GM12878 (cell line): ENCODE results near the gene LPGAT1. TPM values are rescaled to one million over a fixed set of nuclear protein-coding genes. Genes with fewer than 3 reads are reported as not detected.

Experiments
- ATAC-seq: fragments of 200-7000 bp; cut with Tn5 transposase; 3 replicates; pipeline ENCODE4 v1.9.1; 2020; ENCODE audit warnings: mild to moderate bottlenecking, moderate library complexity
- BruUV-seq: library from RNA; stranded (reverse); fragments of 400-500 nt; replicated peaks from 2 replicates; lab custom pipeline; 2021; lab: Mats Ljungman, UMichigan
- CTCF ChIA-PET: fragments of 300-600 bp; sonication (Branson Sonifier 250); formaldehyde crosslinking; extraction: SDS; loops from one replicate; lab custom pipeline; 2021; ENCODE audit warnings: inconsistent platforms; lab: Yijun Ruan, JAX
- POLR2A ChIA-PET: fragments of 350-600 bp; formaldehyde crosslinking; extraction: SDS; loops from one replicate; lab custom pipeline; 2021; ENCODE audit warnings: inconsistent platforms; lab: Charles Lee
- RAD21 ChIA-PET: fragments of 300-600 bp; sonication (Branson Sonifier 250); formaldehyde crosslinking; loops from one replicate; lab custom pipeline; 2023; ENCODE audit warnings: antibody characterized with exemption; ENCODE audit not compliant: unreplicated experiment; lab: Charles Lee
- SMC1A ChIA-PET: fragments of 300-600 bp; sonication (Branson Sonifier 250); formaldehyde crosslinking; loops from one replicate; lab custom pipeline; 2023; ENCODE audit not compliant: unreplicated experiment, uncharacterized antibody; lab: Charles Lee
- DNase-seq: peaks from one replicate; pipeline ENCODE4 v3.0.0-alpha.2; 2011; ENCODE audit warnings: low read depth, low spot score
- FAIRE-seq: peaks from 3 replicates; lab custom pipeline; 2011; peaks lifted over from hg19 to GRCh38; lab: Jason Lieb, UNC
- H2AFZ ChIP-seq: 2 replicates; pipeline ENCODE4 v1.6.0; 2011; ENCODE audit warnings: low read depth, low read length, control low read depth; ENCODE audit not compliant: control insufficient read depth
- H3K27ac ChIP-seq: 2 replicates; pipeline ENCODE4 v1.5.1; 2011; ENCODE audit warnings: control low read depth; ENCODE audit not compliant: control insufficient read depth, insufficient read depth
- H3K27me3 ChIP-seq, 2 experiments: replicated peaks in 1 of 2; 2 replicates each; pipeline versions ENCODE4 v1.6.0 to v1.6.1; 2011; ENCODE audit warnings: low read length in 1 of 2; ENCODE audit not compliant: control insufficient read depth in 2 of 2, insufficient read depth in 2 of 2
- H3K36me3 ChIP-seq, 2 experiments: 2 replicates each; pipeline ENCODE4 v1.5.1; 2011; ENCODE audit warnings: low read length in 1 of 2; ENCODE audit not compliant: control insufficient read depth in 2 of 2, insufficient read depth in 2 of 2
- H3K4me1 ChIP-seq: 2 replicates; pipeline ENCODE4 v1.6.1; 2011; ENCODE audit warnings: mild to moderate bottlenecking, low read length, moderate library complexity, mixed read lengths; ENCODE audit not compliant: control insufficient read depth, insufficient read depth
- H3K4me2 ChIP-seq: 2 replicates; pipeline ENCODE4 v1.6.0; 2011; ENCODE audit warnings: control low read depth; ENCODE audit not compliant: control insufficient read depth, insufficient read depth
- H3K4me3 ChIP-seq: fragments of 200-600 bp; sonication (generic); 2 replicates; pipeline ENCODE4 v1.5.1; 2016
- H3K79me2 ChIP-seq: 2 replicates; pipeline ENCODE4 v1.6.0; 2011; ENCODE audit warnings: low read length; ENCODE audit not compliant: control insufficient read depth, insufficient read depth
- H3K9ac ChIP-seq: 2 replicates; pipeline ENCODE4 v1.8.0; 2011; ENCODE audit warnings: low read length, control low read depth, mixed read lengths; ENCODE audit not compliant: control insufficient read depth, insufficient read depth
- H3K9me3 ChIP-seq: replicated peaks from 3 replicates; pipeline ENCODE4 v1.5.1; 2011; ENCODE audit warnings: mild to moderate bottlenecking, low read length; ENCODE audit not compliant: control insufficient read depth, insufficient read depth
- H4K20me1 ChIP-seq: 2 replicates; pipeline ENCODE4 v1.6.0; 2011; ENCODE audit not compliant: control insufficient read depth, insufficient read depth
- BCL11A ChIP-seq: IDR thresholded peaks from 2 replicates; pipeline ENCODE4 v1.6.1; 2011; ENCODE audit warnings: low read depth, low read length
- EED ChIP-seq: sonication (generic); IDR thresholded peaks from 2 replicates; pipeline ENCODE4 v1.6.1; 2016; ENCODE audit warnings: antibody characterized with exemption, low read depth
- MYB ChIP-seq: fragments of 150-350 bp; IDR thresholded peaks from 2 replicates; pipeline ENCODE4 v1.6.1; 2014; ENCODE audit warnings: mild to moderate bottlenecking, low read depth, low read length, borderline replicate concordance
- RFX5 ChIP-seq: IDR thresholded peaks from 2 replicates; pipeline ENCODE4 v1.6.1; 2011; ENCODE audit warnings: low read depth, low read length, improper control_type of control experiment
- RUNX3 ChIP-seq: IDR thresholded peaks from 2 replicates; pipeline ENCODE4 v1.6.1; 2012; ENCODE audit warnings: low read length, inconsistent platforms
- SUZ12 ChIP-seq: fragments of 200-600 bp; sonication (generic); IDR thresholded peaks from one replicate; pipeline ENCODE4 v1.6.1; 2018; ENCODE audit warnings: antibody characterized with exemption, mild to moderate bottlenecking; ENCODE audit not compliant: unreplicated experiment
- YBX1 ChIP-seq: fragments of 450-650 bp; IDR thresholded peaks from 2 replicates; pipeline ENCODE4 v1.6.1; 2016; ENCODE audit warnings: antibody characterized with exemption
- WGBS: methylation state at CpG from one replicate; pipeline ENCODE4 v1.1.6; 2016; ENCODE audit warnings: low lambda C conversion rate; ENCODE audit not compliant: insufficient replicate concordance, insufficient coverage; ENCODE audit errors: missing lambda C conversion rate; 5-methylcytosine and 5-hydroxymethylcytosine counted together
- in situ Hi-C: fragments of 300-500 bp; cut with MboI; formaldehyde crosslinking; loops from 9 replicates; pipeline ENCODE4 v1.14.3; 2018; ENCODE audit warnings: mixed read lengths
- intact Hi-C: fragments of 100-400 bp; cut with micrococcal nuclease; formaldehyde crosslinking; loops from one replicate; pipeline ENCODE4 v1.14.2; 2022; ENCODE audit not compliant: unreplicated experiment
- polyA plus RNA-seq, 11 experiments: library from polyadenylated mRNA; depleted of rRNA in 4 of 11; unstranded in 6 of 11; stranded (reverse) in 5 of 11; fragments of >200 nt; fragmentation: Nextera tagmentation in 4 of 11; fragmentation: Illumina TruSeq in 1 of 11; extraction: Ambion mirVana in 4 of 11; extraction: Trizol in 1 of 11; gene quantifications; 1 replicate in 1 of 11; 2 replicates in 10 of 11; pipeline versions ENCODE4 v1.2.1 to v1.2.3, GENCODE V29; 2011 to 2016; ENCODE audit warnings: inconsistent platforms in 2 of 11, missing spikeins in 2 of 11, low read depth in 1 of 11
- total RNA-seq, 4 experiments: library from RNA; depleted of rRNA in 3 of 4; stranded (reverse); fragments of >200 nt in 3 of 4; fragmentation: Illumina TruSeq in 1 of 4; extraction: Trizol in 1 of 4; gene quantifications; 2 replicates each; pipeline versions ENCODE4 v1.2.1 to v1.2.3, GENCODE V29; 2013 to 2021
- TF ChIP-seq, protein P1 (sequence below): fragments of 450-650 bp; IDR thresholded peaks from 2 replicates; pipeline ENCODE4 v1.6.1; 2017; ENCODE audit warnings: antibody characterized with exemption, mild to moderate bottlenecking, moderate library complexity

Gene LPGAT1
- total and polyA plus RNA-seq, 10 of the 15 experiments (the other 5 are each of a cell fraction or from before 2014, with no cell fraction given) = 5.8 to 40.6 (median 19.2) TPM

DNA sequence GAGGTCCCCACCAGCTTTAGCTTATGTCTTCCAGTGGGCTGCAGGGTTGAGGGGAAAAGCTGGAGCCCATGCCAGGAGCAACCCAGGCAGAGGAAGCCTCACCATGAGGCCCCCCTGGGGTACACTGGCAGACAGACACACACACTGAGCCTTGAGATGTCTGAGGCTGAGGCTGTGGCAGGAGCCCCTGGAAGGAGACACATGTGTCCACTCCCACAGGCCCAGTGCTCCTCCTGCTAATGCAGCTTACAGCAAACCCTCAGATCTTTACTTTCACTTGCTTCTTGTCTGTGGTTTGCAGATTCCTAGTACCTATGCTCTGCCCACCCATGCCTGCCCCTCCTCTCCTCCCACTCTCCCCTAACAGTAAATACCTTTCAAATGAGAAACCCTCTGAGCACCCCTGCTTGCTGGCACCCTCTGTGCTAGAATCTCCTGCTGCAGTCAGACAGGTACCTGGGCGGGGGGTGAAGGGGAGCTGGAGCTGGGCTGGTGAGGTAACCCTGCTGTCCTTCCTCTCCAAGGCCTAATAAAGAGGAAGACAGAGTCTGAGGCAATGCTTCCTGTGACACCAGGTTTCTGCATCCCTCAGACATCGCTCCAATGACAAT is 91.8 kb downstream of the LPGAT1 start:
- no peak overlapping the region for H3K4me3 ChIP-seq
- H3K27ac ChIP-seq = no peak overlapping the region
- intact Hi-C loops = no loop called here
- H3K36me3 ChIP-seq = no peaks in the 10 kb centered on the region
- no peaks in the 10 kb centered on the region for H4K20me1 ChIP-seq
- H3K4me2 ChIP-seq = 0 out of 2 replicates have a peak overlapping the region, but pooled peaks have one; percentile 14
- FAIRE-seq = no peak
- no peaks in the 10 kb centered on the region for H3K9me3 ChIP-seq
- H2AFZ ChIP-seq = no peak overlapping the region
- ATAC-seq = peak; percentile 69
- no peaks in the 10 kb centered on the region for H3K27me3 ChIP-seq
- no peak overlapping the region for H3K9ac ChIP-seq
- SMC1A ChIA-PET = interaction anchor here (0.8 to 2.5 kb wide), 12 partner anchors 9 to 201 kb away, joined by 3 to 36 read pairs (median 5); no protein-coding TSS in a partner anchor
- TF ChIP-seq BCL11A (no peak), RUNX3 (peak; percentile 53), EED (0 out of 2 replicates have a peak, but pooled peaks have one; percentile 7)
- H3K4me1 ChIP-seq = peaks cover 24% of the 10 kb centered on the region
- BruUV-seq = no TSS peak
- CTCF ChIA-PET = interaction anchor here (0.6 to 6.2 kb wide), 8 partner anchors 9 to 717 kb away, joined by 3 to 46 read pairs (median 4); no protein-coding TSS in a partner anchor
- in situ Hi-C loops = no loop called here
- RAD21 ChIA-PET = interaction anchor here (0.6 to 2.6 kb wide), 6 partner anchors 14 to 496 kb away, joined by 3 to 33 read pairs (median 4); no protein-coding TSS in a partner anchor
- no peaks in the 10 kb centered on the region for H3K79me2 ChIP-seq
- POLR2A ChIA-PET = interaction anchor here (0.8 to 1.6 kb wide), 3 partner anchors 40 to 296 kb away, joined by 3 to 4 read pairs (median 4); partner anchors contain the start of genes DTL and INTS7
- WGBS = 97% methylated on average over 2 of the region's 2 CpGs
- DNase-seq = no peak

GRCh38 chr1:211738096-211738690 is 92.4 kb downstream of the LPGAT1 start:
- Histone ChIP-seq H3K27me3 (no peaks in the 10 kb centered on the region), H3K27ac (no peak overlapping the region), H4K20me1 (no peaks in the 10 kb centered on the region), H3K9ac (no peak overlapping the region), H3K79me2 (no peaks in the 10 kb centered on the region), H3K36me3 (no peaks in the 10 kb centered on the region), H3K9me3 (no peaks in the 10 kb centered on the region), H2AFZ (no peak overlapping the region)
- 59% methylated on average over 9 of the region's 9 CpGs for WGBS
- RAD21 ChIA-PET = interaction anchor here (1.7 to 2.6 kb wide), 4 partner anchors 40 to 57 kb away, joined by 4 to 33 read pairs (median 10); no protein-coding TSS in a partner anchor
- in situ Hi-C loops = no loop called here
- no peak for ATAC-seq
- no peak for DNase-seq
- TF ChIP-seq SUZ12 (no peak), YBX1 (no peak), RFX5 (no peak), MYB (no peak)
- TF ChIP-seq, protein P1, sequence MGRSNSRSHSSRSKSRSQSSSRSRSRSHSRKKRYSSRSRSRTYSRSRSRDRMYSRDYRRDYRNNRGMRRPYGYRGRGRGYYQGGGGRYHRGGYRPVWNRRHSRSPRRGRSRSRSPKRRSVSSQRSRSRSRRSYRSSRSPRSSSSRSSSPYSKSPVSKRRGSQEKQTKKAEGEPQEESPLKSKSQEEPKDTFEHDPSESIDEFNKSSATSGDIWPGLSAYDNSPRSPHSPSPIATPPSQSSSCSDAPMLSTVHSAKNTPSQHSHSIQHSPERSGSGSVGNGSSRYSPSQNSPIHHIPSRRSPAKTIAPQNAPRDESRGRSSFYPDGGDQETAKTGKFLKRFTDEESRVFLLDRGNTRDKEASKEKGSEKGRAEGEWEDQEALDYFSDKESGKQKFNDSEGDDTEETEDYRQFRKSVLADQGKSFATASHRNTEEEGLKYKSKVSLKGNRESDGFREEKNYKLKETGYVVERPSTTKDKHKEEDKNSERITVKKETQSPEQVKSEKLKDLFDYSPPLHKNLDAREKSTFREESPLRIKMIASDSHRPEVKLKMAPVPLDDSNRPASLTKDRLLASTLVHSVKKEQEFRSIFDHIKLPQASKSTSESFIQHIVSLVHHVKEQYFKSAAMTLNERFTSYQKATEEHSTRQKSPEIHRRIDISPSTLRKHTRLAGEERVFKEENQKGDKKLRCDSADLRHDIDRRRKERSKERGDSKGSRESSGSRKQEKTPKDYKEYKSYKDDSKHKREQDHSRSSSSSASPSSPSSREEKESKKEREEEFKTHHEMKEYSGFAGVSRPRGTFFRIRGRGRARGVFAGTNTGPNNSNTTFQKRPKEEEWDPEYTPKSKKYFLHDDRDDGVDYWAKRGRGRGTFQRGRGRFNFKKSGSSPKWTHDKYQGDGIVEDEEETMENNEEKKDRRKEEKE = no peak
- TF ChIP-seq, all 136 proteins: peak for 0
- no TSS peak for BruUV-seq
- FAIRE-seq = no peak
- ChIA-PET CTCF (interaction anchor here (1.4 to 6.2 kb wide), 3 partner anchors 40 to 57 kb away, joined by 4 to 46 read pairs (median 5); no protein-coding TSS in a partner anchor), SMC1A (interaction anchor here (1.1 to 2.5 kb wide), 6 partner anchors 14 to 86 kb away, joined by 3 to 36 read pairs (median 4); no protein-coding TSS in a partner anchor), POLR2A (no interaction called here)
- no peak overlapping the region for H3K4me3 ChIP-seq
- H3K4me1 ChIP-seq = peaks cover 24% of the 10 kb centered on the region
- intact Hi-C loops = no loop called here
- no peak overlapping the region for H3K4me2 ChIP-seq
